WTC11 (cell line): ENCODE results near the gene C12orf56. TPM values are rescaled to one million over a fixed set of nuclear protein-coding genes. Genes with fewer than 3 reads are reported as not detected.

ENCODE experiments used
- ATAC-seq: fragments of 200-7000 bp; cut with Tn5 transposase; 2 replicates; pipeline ENCODE4 v1.10.0; 2021; ENCODE audit warnings: mild to moderate bottlenecking, moderate library complexity
- CTCF ChIA-PET: fragments of 300-600 bp; sonication (Branson Sonifier 250); formaldehyde crosslinking; loops from one replicate; lab custom pipeline; 2021; ENCODE audit warnings: antibody characterized with exemption; lab: Charles Lee
- POLR2A ChIA-PET: fragments of 350-600 bp; sonication (Branson Sonifier 250); formaldehyde crosslinking; loops from one replicate; lab custom pipeline; 2021; ENCODE audit warnings: antibody characterized with exemption; lab: Charles Lee
- DNase-seq: peaks from one replicate; pipeline ENCODE4 v3.0.0; 2021; ENCODE audit warnings: low spot score
- H3K27ac Mint-ChIP-seq: 2 replicates; pipeline ENCODE4 v1.8.0; 2021; ENCODE audit warnings: mixed read lengths
- H3K27me3 Mint-ChIP-seq: 2 replicates; pipeline ENCODE4 v1.8.0; 2021; ENCODE audit warnings: low read depth, mild to moderate bottlenecking, moderate library complexity, mixed read lengths
- H3K36me3 Mint-ChIP-seq: 2 replicates; pipeline ENCODE4 v1.8.0; 2021; ENCODE audit warnings: mixed read lengths
- H3K4me1 Mint-ChIP-seq: 2 replicates; pipeline ENCODE4 v1.8.0; 2022; ENCODE audit warnings: mixed read lengths
- H3K4me3 Mint-ChIP-seq: 2 replicates; pipeline ENCODE4 v1.8.0; 2021; ENCODE audit warnings: mild to moderate bottlenecking, moderate library complexity, mixed read lengths
- H3K9me3 Mint-ChIP-seq: 2 replicates; pipeline ENCODE4 v1.8.0; 2021; ENCODE audit warnings: mixed read lengths
- AFF4 ChIP-seq: sonication (generic); formaldehyde crosslinking; IDR thresholded peaks from 2 replicates; pipeline ENCODE4 v1.8.1; 2023; ENCODE audit warnings: mild to moderate bottlenecking, missing genetic modification reagents, borderline replicate concordance
- ELF4 ChIP-seq: sonication (generic); formaldehyde crosslinking; IDR thresholded peaks from 2 replicates; pipeline ENCODE4 v1.8.1; 2022; ENCODE audit warnings: low read depth, mild to moderate bottlenecking, moderate library complexity, missing genetic modification reagents
- MLX ChIP-seq: sonication (generic); formaldehyde crosslinking; IDR thresholded peaks from 2 replicates; pipeline ENCODE4 v1.8.1; 2023; ENCODE audit warnings: mild to moderate bottlenecking, missing genetic modification reagents, moderate library complexity
- MXD4 ChIP-seq: fragments of 250-450 bp; sonication (Bioruptor Pico); IDR thresholded peaks from 2 replicates; pipeline ENCODE4 v1.8.0; 2021; ENCODE audit warnings: mild to moderate bottlenecking, moderate library complexity, borderline replicate concordance
- NFE2L1 ChIP-seq: sonication (generic); formaldehyde crosslinking; IDR thresholded peaks from 2 replicates; pipeline ENCODE4 v1.8.1; 2023; ENCODE audit warnings: missing genetic modification reagents
- NR1H2 ChIP-seq: sonication (generic); formaldehyde crosslinking; IDR thresholded peaks from 2 replicates; pipeline ENCODE4 v1.9.0; 2021; ENCODE audit warnings: mild to moderate bottlenecking, moderate library complexity, missing genetic modification reagents
- NR2C2 ChIP-seq: sonication (generic); formaldehyde crosslinking; IDR thresholded peaks from 2 replicates; pipeline ENCODE4 v1.8.0; 2022; ENCODE audit warnings: mild to moderate bottlenecking, missing genetic modification reagents
- PRDM15 ChIP-seq: sonication (generic); formaldehyde crosslinking; IDR thresholded peaks from 2 replicates; pipeline ENCODE4 v1.8.0; 2022; ENCODE audit warnings: missing genetic modification reagents
- PREB ChIP-seq: sonication (generic); formaldehyde crosslinking; IDR thresholded peaks from 2 replicates; pipeline ENCODE4 v1.8.1; 2022; ENCODE audit warnings: mild to moderate bottlenecking, missing genetic modification reagents, moderate library complexity, borderline replicate concordance
- PRRX2 ChIP-seq: fragments of 250-450 bp; sonication (Bioruptor Pico); IDR thresholded peaks from 2 replicates; pipeline ENCODE4 v1.8.0; 2021; ENCODE audit warnings: mild to moderate bottlenecking
- RELA ChIP-seq: sonication (generic); formaldehyde crosslinking; IDR thresholded peaks from 2 replicates; pipeline ENCODE4 v1.8.1; 2022; ENCODE audit warnings: missing genetic modification reagents, mild to moderate bottlenecking, borderline replicate concordance
- SMAD4 ChIP-seq: sonication (generic); formaldehyde crosslinking; IDR thresholded peaks from 2 replicates; pipeline ENCODE4 v1.8.0; 2022; ENCODE audit warnings: mild to moderate bottlenecking, missing genetic modification reagents
- ZNF121 ChIP-seq: sonication (generic); formaldehyde crosslinking; IDR thresholded peaks from 2 replicates; pipeline ENCODE4 v1.8.0; 2023; ENCODE audit warnings: missing genetic modification reagents
- ZNF138 ChIP-seq: sonication (generic); formaldehyde crosslinking; conservative IDR thresholded peaks from 2 replicates; pipeline ENCODE4 v1.8.1; 2022; ENCODE audit warnings: mild to moderate bottlenecking, moderate library complexity, missing genetic modification reagents
- ZNF232 ChIP-seq: sonication (generic); formaldehyde crosslinking; IDR thresholded peaks from 2 replicates; pipeline ENCODE4 v1.8.0; 2022; ENCODE audit warnings: mild to moderate bottlenecking, missing genetic modification reagents
- ZNF317 ChIP-seq: sonication (generic); formaldehyde crosslinking; IDR thresholded peaks from 2 replicates; pipeline ENCODE4 v1.8.1; 2023; ENCODE audit warnings: low read depth, mild to moderate bottlenecking, moderate library complexity, missing genetic modification reagents, borderline replicate concordance
- ZNF423 ChIP-seq: fragments of 250-450 bp; sonication (Bioruptor Pico); IDR thresholded peaks from 2 replicates; pipeline ENCODE4 v2.1.2; 2022; ENCODE audit warnings: mild to moderate bottlenecking, moderate library complexity
- ZNF532 ChIP-seq: fragments of 250-450 bp; sonication (Bioruptor Pico); IDR thresholded peaks from 2 replicates; pipeline ENCODE4 v1.9.0; 2021; ENCODE audit warnings: mild to moderate bottlenecking, borderline replicate concordance
- total RNA-seq: library from RNA; stranded (reverse); gene quantifications from 3 replicates; pipeline ENCODE4 v1.2.3, GENCODE V29; 2021

Gene C12orf56
- total RNA-seq, 1 experiment from 2014 or later, result 2.5 TPM

GRCh38 chr12:64383675-64384074 lies 6.9 kb downstream of the C12orf56 start:
- no peaks in the 10 kb centered on the region for H3K4me1 Mint-ChIP-seq
- H3K4me3 Mint-ChIP-seq, result no peak overlapping the region
- POLR2A ChIA-PET, result no interaction called here
- no peaks in the 10 kb centered on the region for H3K27me3 Mint-ChIP-seq
- TF ChIP-seq PRRX2 (CRISPR knock-in tag) (no peak), ZNF317 (CRISPR knock-in tag) (no peak), ZNF232 (CRISPR knock-in tag) (no peak), RELA (CRISPR knock-in tag) (no peak), ZNF121 (CRISPR knock-in tag) (no peak), NR2C2 (CRISPR knock-in tag) (no peak), MLX (CRISPR knock-in tag) (no peak), ELF4 (no peak), ZNF532 (CRISPR knock-in tag) (no peak), MXD4 (CRISPR knock-in tag) (no peak), ZNF423 (CRISPR knock-in tag) (no peak), ZNF138 (no peak), SMAD4 (no peak), PRDM15 (no peak), NR1H2 (CRISPR knock-in tag) (no peak), NFE2L1 (no peak), PREB (no peak), AFF4 (CRISPR knock-in tag) (no peak)
- DNase-seq (no peak), ATAC-seq (no peak)
- peaks cover 18% of the 10 kb centered on the region for H3K9me3 Mint-ChIP-seq
- no peak overlapping the region for H3K27ac Mint-ChIP-seq
- CTCF ChIA-PET, result no interaction called here
- peaks cover 18% of the 10 kb centered on the region for H3K36me3 Mint-ChIP-seq
